Measurements from ENCODE around the gene HMX3. TPM values are rescaled to one million over a fixed set of nuclear protein-coding genes. Genes with fewer than 3 reads are reported as not detected.

Gene HMX3
- total and polyA plus RNA-seq, 2 of the 13 experiments (the other 11 are each of a cell fraction or from before 2014, with no cell fraction given), result not detected

DNA sequence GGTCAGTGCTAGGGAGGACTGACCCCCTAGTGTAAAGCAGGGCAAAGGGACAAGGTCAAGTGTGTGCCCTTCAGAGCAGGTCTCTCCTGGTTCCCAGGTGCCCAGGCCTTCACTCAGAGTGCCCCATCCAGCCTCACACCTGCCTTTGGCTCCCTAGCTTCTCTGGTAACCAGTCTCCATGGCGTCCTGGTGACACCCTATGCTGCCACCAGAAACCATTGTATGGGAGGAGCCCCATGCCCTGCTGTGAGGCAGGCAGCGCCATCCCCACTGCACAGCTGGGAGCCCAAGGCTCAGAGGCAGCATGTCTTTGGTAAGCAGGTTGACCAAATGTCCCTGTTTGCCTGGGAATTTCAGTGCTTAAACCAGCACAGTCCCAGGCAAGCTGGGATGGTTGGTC, 33.1 kb upstream of the HMX3 start:
- no peak for TF ChIP-seq ZNF670 (CRISPR knock-in tag; IDR thresholded peaks at IDR 0.05; ENCODE audit: borderline replicate concordance)
- no peak for TF ChIP-seq ZNF576 (CRISPR knock-in tag; IDR thresholded peaks at IDR 0.05)
- TF ChIP-seq ZNF24 (IDR thresholded peaks at IDR 0.05), result no peak
- ChIA-PET POLR2A (no interaction called here), CTCF (ENCODE audit: low intra/inter-chr PET ratio, low total read pairs) (no interaction called here)
- no peak for FAIRE-seq
- Histone ChIP-seq H2AFZ (ENCODE audit: low read length) (no peak overlapping the region), H3K4me1 (ENCODE audit: insufficient read depth, low read length) (no peaks in the 10 kb centered on the region), H3K4me2 (ENCODE audit: low read depth, low read length) (no peak overlapping the region), H3K36me3 (replicated peaks in 1 of 2; ENCODE audit: control insufficient read depth in 1 of 2, insufficient read depth in 2 of 2, low read length in 2 of 2) (no peaks in the 10 kb centered on the region), H3K27ac (ENCODE audit: extremely low read length, insufficient read depth, low read length) (no peak overlapping the region), H3K9me3 (ENCODE audit: low read length) (no peaks in the 10 kb centered on the region), H3K9ac (ENCODE audit: insufficient read depth, low read depth, low read length) (no peak overlapping the region), H4K20me1 (ENCODE audit: insufficient read depth, low read length) (no peaks in the 10 kb centered on the region), H3K4me3 (replicated peaks in 1 of 3; ENCODE audit: insufficient read depth in 1 of 3, low read depth in 2 of 3, low read length in 3 of 3) (no peak overlapping the region), H3K79me2 (ENCODE audit: insufficient read depth, low read length) (no peaks in the 10 kb centered on the region), H3K27me3 (ENCODE audit: control insufficient read depth in 1 of 2, insufficient read depth in 2 of 2, low read length in 2 of 2) (peaks cover 0 to 19% of the 10 kb centered on the region in 2 experiments; a peak in 3 of 5 replicates)
- WGBS (ENCODE audit: low lambda C conversion rate), result no CpG with 5 or more reads among the region's 2 CpGs
- no peak for ATAC-seq
- in situ Hi-C loops (cut with HindIII; ENCODE audit: extremely low pct_ligation_motif_present, low pct_unique_long_range_greater_than_20kb) (no loop called here), intact Hi-C loops (cut with micrococcal nuclease; ENCODE audit: unreplicated experiment) (no loop called here)
- no TSS peak for BruUV-seq (replicated peaks)
- no peak for DNase-seq (ENCODE audit: low spot score)

GRCh38 chr10:123103944-123104343, 31.8 kb upstream of the HMX3 start:
- intact Hi-C loops (cut with micrococcal nuclease; ENCODE audit: unreplicated experiment), result no loop called here
- DNase-seq (ENCODE audit: low spot score), result no peak
- Histone ChIP-seq H3K9ac (ENCODE audit: insufficient read depth, low read depth, low read length) (no peak overlapping the region), H3K27me3 (ENCODE audit: control insufficient read depth in 1 of 2, insufficient read depth in 2 of 2, low read length in 2 of 2) (peaks cover 0 to 14% of the 10 kb centered on the region in 2 experiments; a peak in 3 of 5 replicates), H3K4me1 (ENCODE audit: insufficient read depth, low read length) (no peaks in the 10 kb centered on the region), H2AFZ (ENCODE audit: low read length) (no peak overlapping the region), H3K4me3 (replicated peaks in 1 of 3; ENCODE audit: insufficient read depth in 1 of 3, low read depth in 2 of 3, low read length in 3 of 3) (no peak overlapping the region), H3K79me2 (ENCODE audit: insufficient read depth, low read length) (no peaks in the 10 kb centered on the region), H3K9me3 (ENCODE audit: low read length) (no peaks in the 10 kb centered on the region), H3K4me2 (ENCODE audit: low read depth, low read length) (no peak overlapping the region), H4K20me1 (ENCODE audit: insufficient read depth, low read length) (no peaks in the 10 kb centered on the region), H3K36me3 (replicated peaks in 1 of 2; ENCODE audit: control insufficient read depth in 1 of 2, insufficient read depth in 2 of 2, low read length in 2 of 2) (no peaks in the 10 kb centered on the region), H3K27ac (ENCODE audit: extremely low read length, insufficient read depth, low read length) (no peak overlapping the region)
- 48% methylated on average over 9 of the region's 9 CpGs for WGBS (ENCODE audit: low lambda C conversion rate)
- no peak for FAIRE-seq
- ChIA-PET POLR2A (no interaction called here), CTCF (ENCODE audit: low intra/inter-chr PET ratio, low total read pairs) (no interaction called here)
- no peak for ATAC-seq
- in situ Hi-C loops (cut with HindIII; ENCODE audit: extremely low pct_ligation_motif_present, low pct_unique_long_range_greater_than_20kb), result no loop called here
- TF ChIP-seq ZNF20 (CRISPR knock-in tag; IDR thresholded peaks at IDR 0.05) (no peak), ZMYM4 (CRISPR knock-in tag; IDR thresholded peaks at IDR 0.05) (no peak), E2F2 (CRISPR knock-in tag; IDR thresholded peaks at IDR 0.05; ENCODE audit: borderline replicate concordance) (no peak), RBM39 (IDR thresholded peaks at IDR 0.05; ENCODE audit: low read depth, low read length, poor library complexity, severe bottlenecking) (no peak), ZNF761 (CRISPR knock-in tag; conservative IDR thresholded peaks at IDR 0.05) (no peak), POLR2A (IDR thresholded peaks at IDR 0.05; ENCODE audit: insufficient read depth in 1 of 2, low read depth in 2 of 2, low read length in 2 of 2) (no peak)
- BruUV-seq (replicated peaks), result no TSS peak
